Ascending aorta (tissue), 2 donors: Measurements from ENCODE around the gene EGFL8. TPM values are rescaled to one million over a fixed set of nuclear protein-coding genes. Genes with fewer than 3 reads are reported as not detected.
"Not testable (repeated sequence)": the region's sequence is repeated elsewhere in the genome, so short reads cannot be mapped to it uniquely, and the experiment has no call there.

ENCODE experiments used
- DNase-seq, 2 donors: peaks; one replicate each; pipeline ENCODE4 v3.0.0-alpha.2; 2019; ENCODE audit warnings: low spot score in 2 of 2
- H3K27ac ChIP-seq, 2 donors: fragments of 200-600 bp; sonication (generic); one replicate each; pipeline ENCODE4 v1.5.1; 2016 to 2017; ENCODE audit warnings: mild to moderate bottlenecking in 1 of 2
- H3K27me3 ChIP-seq: fragments of 200-600 bp; sonication (generic); one replicate; pipeline ENCODE4 v1.5.1; 2017
- H3K36me3 ChIP-seq, 2 donors: fragments of 200-600 bp; sonication (generic); one replicate each; pipeline ENCODE4 v1.5.1; 2016
- H3K4me1 ChIP-seq, 2 donors: fragments of 200-600 bp; sonication (generic); one replicate each; pipeline ENCODE4 v1.5.1; 2016 to 2017; ENCODE audit warnings: mild to moderate bottlenecking in 1 of 2
- H3K4me3 ChIP-seq, 2 donors: fragments of 200-600 bp; sonication (generic); one replicate each; pipeline ENCODE4 v1.5.1; 2016 to 2017; ENCODE audit warnings: mild to moderate bottlenecking in 1 of 2
- H3K9me3 ChIP-seq, 2 donors: fragments of 200-600 bp; sonication (generic); one replicate each; pipeline ENCODE4 v1.5.1; 2016
- intact Hi-C: fragments of 100-400 bp; cut with DNase I; formaldehyde crosslinking; loops from one replicate; pipeline ENCODE4 v1.15.1; 2023
- total RNA-seq: library from RNA; depleted of rRNA; stranded (reverse); fragments of >200 nt; gene quantifications from one replicate; pipeline ENCODE4 v1.1.0, GENCODE V29; 2016
- TF ChIP-seq, protein P1 (sequence below), 3 experiments: fragments of 200-600 bp in 2 of 3; fragments of 450-650 bp in 1 of 3; sonication (generic) in 2 of 3; IDR thresholded peaks; one replicate each; pipeline ENCODE4 v1.5.1; 2016 to 2019; ENCODE audit warnings: antibody characterized with exemption in 3 of 3, mild to moderate bottlenecking in 1 of 3, moderate library complexity in 1 of 3

Gene EGFL8
- total RNA-seq, 1 donor from 2014 or later, result 9.4 TPM

DNA sequence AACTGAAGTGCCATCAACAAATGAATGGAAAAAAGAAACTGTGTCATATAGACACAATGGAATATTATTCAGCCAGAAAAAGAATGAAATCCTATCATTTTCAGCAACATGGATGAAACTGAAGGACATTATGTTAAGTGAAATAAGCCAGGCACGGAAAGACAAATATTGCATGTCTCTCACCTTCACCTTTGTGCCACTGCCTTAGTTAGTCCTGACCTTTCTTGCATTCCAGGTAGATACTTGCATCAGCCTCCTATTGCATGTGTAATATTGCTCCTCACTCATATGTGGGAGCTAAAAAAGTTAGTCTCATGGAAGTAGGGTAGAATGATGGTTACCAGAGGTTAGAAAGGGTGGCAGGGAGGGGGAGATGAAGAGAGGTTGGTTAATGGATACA, 44.6 kb downstream of the EGFL8 start:
- no peaks in the 10 kb centered on the region for H3K4me1 ChIP-seq
- no peaks in the 10 kb centered on the region for H3K9me3 ChIP-seq
- no peak overlapping the region for H3K4me3 ChIP-seq
- intact Hi-C loops, result no loop called here
- H3K27me3 ChIP-seq, result no peaks in the 10 kb centered on the region
- no peaks in the 10 kb centered on the region for H3K36me3 ChIP-seq
- no peak for DNase-seq
- no peak overlapping the region for H3K27ac ChIP-seq
- TF ChIP-seq, protein P1, sequence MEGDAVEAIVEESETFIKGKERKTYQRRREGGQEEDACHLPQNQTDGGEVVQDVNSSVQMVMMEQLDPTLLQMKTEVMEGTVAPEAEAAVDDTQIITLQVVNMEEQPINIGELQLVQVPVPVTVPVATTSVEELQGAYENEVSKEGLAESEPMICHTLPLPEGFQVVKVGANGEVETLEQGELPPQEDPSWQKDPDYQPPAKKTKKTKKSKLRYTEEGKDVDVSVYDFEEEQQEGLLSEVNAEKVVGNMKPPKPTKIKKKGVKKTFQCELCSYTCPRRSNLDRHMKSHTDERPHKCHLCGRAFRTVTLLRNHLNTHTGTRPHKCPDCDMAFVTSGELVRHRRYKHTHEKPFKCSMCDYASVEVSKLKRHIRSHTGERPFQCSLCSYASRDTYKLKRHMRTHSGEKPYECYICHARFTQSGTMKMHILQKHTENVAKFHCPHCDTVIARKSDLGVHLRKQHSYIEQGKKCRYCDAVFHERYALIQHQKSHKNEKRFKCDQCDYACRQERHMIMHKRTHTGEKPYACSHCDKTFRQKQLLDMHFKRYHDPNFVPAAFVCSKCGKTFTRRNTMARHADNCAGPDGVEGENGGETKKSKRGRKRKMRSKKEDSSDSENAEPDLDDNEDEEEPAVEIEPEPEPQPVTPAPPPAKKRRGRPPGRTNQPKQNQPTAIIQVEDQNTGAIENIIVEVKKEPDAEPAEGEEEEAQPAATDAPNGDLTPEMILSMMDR (IDR thresholded peaks at IDR 0.05), result no peak

DNA sequence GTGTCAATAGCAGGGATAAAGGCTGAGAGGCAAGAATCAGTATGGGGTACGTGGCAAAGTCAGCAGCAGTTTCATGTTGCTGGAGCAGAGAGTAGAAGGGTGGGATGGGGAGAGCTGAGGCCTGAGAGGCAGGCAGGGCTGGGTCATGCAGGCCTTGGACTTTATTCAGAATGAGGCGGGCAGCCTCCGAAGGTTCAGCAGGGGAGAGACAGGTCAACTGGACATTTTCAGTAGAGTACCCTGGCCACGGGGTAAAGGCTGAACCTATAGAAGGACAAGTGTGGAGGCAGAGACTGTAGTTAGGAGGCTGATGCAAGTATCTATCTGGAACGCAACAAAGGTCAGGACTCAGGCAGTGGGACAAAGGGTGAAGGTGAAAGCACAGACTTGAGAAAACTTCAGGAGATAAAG, 45.8 kb downstream of the EGFL8 start:
- Histone ChIP-seq H3K36me3 (no peaks in the 10 kb centered on the region), H3K27ac (no peak overlapping the region), H3K4me3 (no peak overlapping the region), H3K4me1 (no peaks in the 10 kb centered on the region), H3K9me3 (no peaks in the 10 kb centered on the region), H3K27me3 (no peaks in the 10 kb centered on the region)
- no peak for DNase-seq
- intact Hi-C loops, result no loop called here
- TF ChIP-seq, protein P1 (IDR thresholded peaks at IDR 0.05), result no peak

DNA sequence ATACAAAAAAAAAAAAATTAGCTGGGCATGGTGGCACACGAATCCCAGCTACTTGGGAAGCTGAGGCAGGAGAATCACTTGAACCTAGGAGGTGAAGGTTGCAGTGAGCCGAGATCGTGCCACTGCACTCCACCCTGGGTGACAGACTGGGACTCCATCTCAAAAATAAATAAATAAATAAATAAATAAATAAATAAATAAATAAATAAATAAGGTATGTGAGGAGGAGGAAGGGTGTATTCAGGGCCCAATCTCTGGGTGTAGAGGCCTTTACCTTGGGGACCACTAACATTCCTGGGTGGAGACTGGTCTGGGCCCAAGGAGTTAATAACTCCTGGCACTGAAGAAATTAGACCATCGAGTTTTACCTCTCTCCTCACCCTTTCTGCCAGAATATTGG, 47.0 kb downstream of the EGFL8 start:
- H3K4me1 ChIP-seq, H3K9me3 ChIP-seq, H3K36me3 ChIP-seq, H3K27ac ChIP-seq, H3K27me3 ChIP-seq, DNase-seq, H3K4me3 ChIP-seq, intact Hi-C loops: not testable (repeated sequence)

DNA sequence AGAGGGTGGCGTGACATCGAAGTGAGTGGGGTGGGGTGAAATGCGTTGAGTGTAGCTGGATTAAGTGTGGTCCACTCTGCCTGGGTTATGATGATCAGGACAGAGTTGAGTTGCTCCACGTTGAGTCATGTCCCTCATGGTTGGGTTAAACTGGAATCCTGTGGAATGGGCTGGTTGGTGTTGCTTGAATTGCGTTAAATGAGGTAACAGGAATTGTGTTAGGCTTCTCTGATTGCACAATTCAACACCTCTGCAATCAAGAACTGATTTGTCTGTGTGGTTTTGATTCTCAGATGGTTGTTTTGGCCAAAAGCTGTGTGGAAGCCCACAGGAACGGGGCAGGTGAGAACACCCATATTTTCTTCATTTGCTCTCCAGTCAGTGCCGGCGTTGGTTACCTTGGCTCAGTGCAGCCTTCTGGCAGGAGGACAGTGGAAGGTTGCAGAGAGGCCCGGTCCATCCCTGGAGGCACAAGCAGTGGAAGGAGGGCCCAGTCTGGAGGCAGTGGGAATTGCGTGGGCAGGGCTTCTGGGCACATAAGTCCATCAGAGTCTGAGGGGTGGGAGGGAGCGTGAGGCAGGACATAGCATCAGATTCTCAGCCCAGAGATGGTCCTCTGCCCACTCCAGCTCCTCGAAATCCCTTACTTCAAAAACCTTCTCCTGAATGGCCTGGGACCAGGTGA, 47.8 kb downstream of the EGFL8 start:
- H3K36me3 ChIP-seq, result no peaks in the 10 kb centered on the region
- no peaks in the 10 kb centered on the region for H3K4me1 ChIP-seq
- DNase-seq, result no peak
- no peak overlapping the region for H3K4me3 ChIP-seq
- no peaks in the 10 kb centered on the region for H3K9me3 ChIP-seq
- intact Hi-C loops, result no loop called here
- TF ChIP-seq, protein P1 (IDR thresholded peaks at IDR 0.05), result no peak
- H3K27ac ChIP-seq, result no peak overlapping the region
- no peaks in the 10 kb centered on the region for H3K27me3 ChIP-seq

DNA sequence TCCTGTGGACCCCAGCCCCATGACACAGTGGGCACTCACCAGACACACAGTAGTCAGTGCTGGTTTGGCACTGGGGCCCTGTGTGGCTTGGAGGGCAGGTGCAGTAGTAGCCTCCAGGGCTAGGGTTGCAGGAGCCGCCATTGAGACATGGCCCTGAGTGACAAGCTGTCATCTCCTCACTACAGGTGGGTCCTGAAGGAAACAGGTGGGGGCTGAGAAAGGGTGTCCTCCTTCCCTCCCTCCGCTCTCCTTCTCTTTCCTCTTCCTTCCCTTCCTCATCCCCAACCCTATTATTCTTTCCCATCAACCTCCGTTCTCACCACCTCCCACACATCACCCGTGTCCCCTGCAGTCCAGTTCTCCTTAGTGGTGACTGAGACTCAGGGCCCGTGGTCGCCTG, 49.3 kb downstream of the EGFL8 start:
- no peak overlapping the region for H3K27ac ChIP-seq
- TF ChIP-seq, protein P1 (IDR thresholded peaks at IDR 0.05), result no peak
- no peak overlapping the region for H3K4me3 ChIP-seq
- intact Hi-C loops, result no loop called here
- H3K4me1 ChIP-seq, result no peaks in the 10 kb centered on the region
- no peaks in the 10 kb centered on the region for H3K27me3 ChIP-seq
- DNase-seq, result no peak
- no peaks in the 10 kb centered on the region for H3K36me3 ChIP-seq
- no peaks in the 10 kb centered on the region for H3K9me3 ChIP-seq

DNA sequence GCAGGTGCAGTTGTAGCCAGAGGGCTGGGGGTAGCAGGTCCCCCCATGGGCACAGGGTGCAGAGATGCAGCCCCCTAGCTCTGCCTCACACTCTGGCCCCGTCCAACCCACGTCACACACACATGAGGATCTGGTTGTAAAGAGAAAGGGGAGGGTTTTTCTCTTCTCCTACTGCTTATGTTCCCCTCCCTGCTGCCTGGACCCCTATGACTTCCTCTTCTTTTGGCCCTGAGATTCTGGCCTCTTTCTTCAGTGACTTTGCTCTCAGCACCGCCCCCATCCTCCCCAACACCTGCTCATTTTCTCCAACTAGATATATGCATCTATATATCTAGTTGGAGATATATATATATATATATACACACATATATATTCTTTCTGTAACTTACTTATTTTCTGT, 49.7 kb downstream of the EGFL8 start:
- Histone ChIP-seq H3K36me3 (no peaks in the 10 kb centered on the region), H3K27me3 (no peaks in the 10 kb centered on the region), H3K4me1 (no peaks in the 10 kb centered on the region), H3K9me3 (no peaks in the 10 kb centered on the region), H3K27ac (no peak overlapping the region), H3K4me3 (no peak overlapping the region)
- TF ChIP-seq, protein P1 (IDR thresholded peaks at IDR 0.05), result no peak
- intact Hi-C loops, result no loop called here
- no peak for DNase-seq
